GM12865 (cell line): ENCODE results near the gene CCDC107.

Experiments
- DNase-seq: peaks from one replicate; pipeline ENCODE4 v3.0.0; 2010; ENCODE audit warnings: low read depth
- H3K4me3 ChIP-seq: 2 replicates; pipeline ENCODE4 v1.5.1; 2011; ENCODE audit warnings: mild to moderate bottlenecking, low read depth, low read length, control low read depth
- TF ChIP-seq, protein P1 (sequence below): IDR thresholded peaks from 2 replicates; pipeline ENCODE4 v1.5.1; 2011; ENCODE audit warnings: low read length, control low read depth, low read depth, inconsistent platforms; ENCODE audit not compliant: insufficient read depth; ENCODE audit errors: missing control alignments

The CCDC107 gene

DNA sequence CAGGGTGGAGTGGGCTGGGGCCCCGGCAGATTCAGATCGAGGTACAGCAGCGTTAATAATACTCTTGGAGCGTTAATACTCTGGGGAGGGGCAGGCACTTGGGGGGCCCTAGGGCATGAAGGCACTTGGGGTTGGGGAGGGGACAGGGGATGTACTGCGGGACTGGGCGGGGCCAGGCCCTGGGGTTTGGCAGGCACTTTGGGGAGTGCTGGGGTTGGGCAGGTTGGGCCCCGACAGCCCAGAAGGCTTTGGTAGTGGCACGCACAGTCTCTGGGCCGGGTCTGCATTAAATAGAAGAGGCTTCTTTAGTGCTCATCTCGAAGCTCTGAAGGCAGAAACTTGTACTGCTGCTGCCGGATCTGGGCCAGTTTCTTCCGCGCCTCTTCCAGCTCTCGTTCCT, 39.4 kb downstream of the CCDC107 start:
- H3K4me3 ChIP-seq: no peak overlapping the region
- TF ChIP-seq, protein P1, sequence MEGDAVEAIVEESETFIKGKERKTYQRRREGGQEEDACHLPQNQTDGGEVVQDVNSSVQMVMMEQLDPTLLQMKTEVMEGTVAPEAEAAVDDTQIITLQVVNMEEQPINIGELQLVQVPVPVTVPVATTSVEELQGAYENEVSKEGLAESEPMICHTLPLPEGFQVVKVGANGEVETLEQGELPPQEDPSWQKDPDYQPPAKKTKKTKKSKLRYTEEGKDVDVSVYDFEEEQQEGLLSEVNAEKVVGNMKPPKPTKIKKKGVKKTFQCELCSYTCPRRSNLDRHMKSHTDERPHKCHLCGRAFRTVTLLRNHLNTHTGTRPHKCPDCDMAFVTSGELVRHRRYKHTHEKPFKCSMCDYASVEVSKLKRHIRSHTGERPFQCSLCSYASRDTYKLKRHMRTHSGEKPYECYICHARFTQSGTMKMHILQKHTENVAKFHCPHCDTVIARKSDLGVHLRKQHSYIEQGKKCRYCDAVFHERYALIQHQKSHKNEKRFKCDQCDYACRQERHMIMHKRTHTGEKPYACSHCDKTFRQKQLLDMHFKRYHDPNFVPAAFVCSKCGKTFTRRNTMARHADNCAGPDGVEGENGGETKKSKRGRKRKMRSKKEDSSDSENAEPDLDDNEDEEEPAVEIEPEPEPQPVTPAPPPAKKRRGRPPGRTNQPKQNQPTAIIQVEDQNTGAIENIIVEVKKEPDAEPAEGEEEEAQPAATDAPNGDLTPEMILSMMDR: no peak
- no peak for DNase-seq

DNA sequence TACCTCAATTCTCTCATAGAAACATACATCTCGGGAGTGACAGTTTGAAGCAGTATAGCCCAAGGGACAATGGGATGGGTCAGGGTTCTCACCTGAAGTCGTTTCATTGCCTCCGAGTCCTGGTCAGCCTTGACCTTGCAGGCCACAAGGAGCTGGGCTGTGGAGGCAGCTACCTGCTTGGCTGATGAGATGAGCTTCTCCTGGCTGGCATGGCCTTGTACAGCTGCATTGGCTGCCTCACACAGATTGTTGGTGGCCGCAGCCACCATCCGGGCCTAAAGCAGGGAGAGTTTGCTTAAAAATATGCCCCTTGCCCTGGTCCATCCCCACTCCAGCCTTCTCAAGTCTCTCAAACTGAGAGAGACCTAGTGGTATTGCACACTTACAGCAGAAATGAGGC, 40.1 kb downstream of the CCDC107 start:
- DNase-seq: no peak
- no peak overlapping the region for H3K4me3 ChIP-seq
- TF ChIP-seq, protein P1: no peak

DNA sequence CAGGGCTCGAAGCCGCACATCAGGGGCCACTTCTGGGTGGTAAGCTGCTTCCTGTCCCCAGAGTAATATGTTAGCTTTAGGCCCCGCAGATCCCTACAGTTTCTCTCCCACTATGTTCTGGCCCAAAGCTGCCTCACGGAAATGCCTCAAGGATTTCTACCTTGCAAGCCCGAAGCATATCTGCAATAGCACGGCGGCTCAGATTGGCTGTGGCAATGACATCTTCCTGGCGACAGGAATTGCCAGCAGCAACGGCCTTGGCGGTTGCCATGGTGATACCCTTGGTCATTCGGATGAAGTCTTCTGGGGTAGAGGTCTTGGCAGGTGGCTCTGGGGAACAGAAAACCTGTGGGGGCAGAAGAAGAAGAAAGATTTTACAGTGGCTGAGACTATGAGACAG, 41.9 kb downstream of the CCDC107 start:
- DNase-seq: no peak
- no peak overlapping the region for H3K4me3 ChIP-seq
- TF ChIP-seq, protein P1: no peak

DNA sequence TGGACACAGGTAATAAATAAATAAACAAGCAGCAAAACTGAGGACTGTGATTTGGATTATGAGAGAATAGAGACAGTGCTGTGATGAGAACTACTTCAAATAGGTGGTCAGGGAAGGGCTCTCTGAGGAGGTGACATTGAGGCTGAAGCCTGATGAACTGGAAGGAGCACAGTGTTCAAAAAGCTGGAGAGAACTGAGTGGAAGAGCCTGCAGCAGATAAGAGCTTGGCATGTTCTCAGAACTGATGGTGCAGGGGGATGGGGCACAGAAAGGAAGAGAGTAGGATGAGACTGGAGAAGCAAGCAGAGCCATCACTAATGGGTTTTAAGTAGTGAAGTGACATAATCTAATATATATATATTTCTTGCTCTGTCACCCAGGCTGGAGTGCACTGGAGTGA, 42.9 kb downstream of the CCDC107 start:
- TF ChIP-seq, protein P1: no peak
- no peak overlapping the region for H3K4me3 ChIP-seq
- DNase-seq: no peak

DNA sequence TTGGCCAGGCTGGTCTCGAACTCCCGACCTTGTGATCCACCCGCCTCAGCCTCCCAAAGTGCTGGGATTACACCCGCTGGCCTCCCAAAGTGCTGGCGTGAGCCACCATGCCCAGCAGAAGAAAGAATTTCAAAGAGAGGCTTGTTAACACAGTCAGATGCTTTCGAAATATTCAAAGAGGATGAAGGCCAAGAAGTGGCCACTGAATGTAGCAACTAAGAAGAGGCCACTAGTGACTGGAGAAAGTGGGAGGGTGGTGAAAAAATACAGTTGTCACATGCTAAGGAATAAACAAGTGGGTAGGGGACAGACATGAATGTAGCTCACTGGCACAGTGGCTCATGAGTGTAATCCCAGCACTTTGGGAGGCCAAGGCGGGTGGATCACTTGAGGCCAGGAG, 44.6 kb downstream of the CCDC107 start:
- no peak overlapping the region for H3K4me3 ChIP-seq
- TF ChIP-seq, protein P1: no peak
- DNase-seq: no peak

DNA sequence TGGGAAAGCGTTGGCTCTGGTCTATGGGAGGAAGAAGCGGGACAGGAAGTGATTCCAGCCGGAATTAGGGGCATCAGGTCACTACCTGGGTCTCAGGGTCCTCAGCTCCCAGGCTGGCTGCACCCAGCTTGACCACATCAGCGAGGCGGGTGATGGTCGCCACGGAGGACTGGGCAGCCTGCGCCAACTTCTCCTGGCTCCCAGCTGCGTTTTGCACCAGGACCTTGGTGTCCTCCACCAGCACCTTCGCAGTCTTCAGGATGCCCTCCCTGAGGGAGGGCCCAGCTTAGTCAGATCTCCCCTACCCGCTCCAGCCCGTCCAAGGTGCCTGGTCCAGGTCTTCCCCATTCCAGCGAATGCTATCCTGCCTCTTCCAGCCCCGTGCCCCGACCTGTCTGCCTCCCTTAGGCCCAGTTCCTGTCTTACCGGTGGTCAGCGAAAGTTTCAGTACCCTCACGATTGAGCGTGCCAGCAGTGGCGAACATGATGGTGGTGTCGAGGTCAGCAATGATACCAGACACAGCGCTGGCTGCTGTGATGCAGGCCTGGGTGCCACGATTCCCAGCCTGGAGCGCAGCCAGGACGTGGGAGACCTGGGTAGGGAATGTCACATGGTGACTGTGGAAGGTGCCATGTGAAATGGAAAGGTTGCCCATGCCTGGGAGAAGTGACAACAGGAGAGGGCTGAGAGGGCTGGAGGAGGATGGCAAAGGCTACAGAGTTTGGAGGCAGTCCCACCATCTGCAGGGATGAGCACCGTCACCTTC, 46.0 kb downstream of the CCDC107 start:
- TF ChIP-seq, protein P1: no peak
- H3K4me3 ChIP-seq: no peak overlapping the region
- no peak for DNase-seq

DNA sequence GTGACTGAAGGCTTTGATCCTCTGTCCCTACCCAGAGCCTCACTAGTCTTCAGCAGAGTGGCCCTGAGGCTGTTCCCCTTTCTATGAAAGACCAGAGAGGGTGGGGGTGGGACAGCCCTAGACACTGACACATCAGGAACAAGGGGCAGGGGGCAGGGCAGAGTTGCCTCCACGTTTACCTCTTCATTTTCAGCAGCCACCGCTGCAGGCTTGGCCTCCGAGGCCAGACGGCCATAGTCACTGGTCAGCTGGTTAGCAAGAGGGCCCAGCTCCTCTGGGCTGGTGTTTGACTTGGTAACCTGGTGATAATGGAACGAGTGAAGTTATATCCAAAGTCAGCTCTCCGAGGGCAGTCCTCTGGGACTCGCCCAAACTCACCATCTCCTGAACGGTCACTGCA, 47.3 kb downstream of the CCDC107 start:
- TF ChIP-seq, protein P1: no peak
- H3K4me3 ChIP-seq: no peak overlapping the region
- DNase-seq: no peak
